ENCODE measurements around the gene C1QTNF4. TPM values are rescaled to one million over a fixed set of nuclear protein-coding genes. Genes with fewer than 3 reads are reported as not detected.

C1QTNF4 gene
- total RNA-seq, 1 experiment from 2014 or later: 5.7 TPM

DNA sequence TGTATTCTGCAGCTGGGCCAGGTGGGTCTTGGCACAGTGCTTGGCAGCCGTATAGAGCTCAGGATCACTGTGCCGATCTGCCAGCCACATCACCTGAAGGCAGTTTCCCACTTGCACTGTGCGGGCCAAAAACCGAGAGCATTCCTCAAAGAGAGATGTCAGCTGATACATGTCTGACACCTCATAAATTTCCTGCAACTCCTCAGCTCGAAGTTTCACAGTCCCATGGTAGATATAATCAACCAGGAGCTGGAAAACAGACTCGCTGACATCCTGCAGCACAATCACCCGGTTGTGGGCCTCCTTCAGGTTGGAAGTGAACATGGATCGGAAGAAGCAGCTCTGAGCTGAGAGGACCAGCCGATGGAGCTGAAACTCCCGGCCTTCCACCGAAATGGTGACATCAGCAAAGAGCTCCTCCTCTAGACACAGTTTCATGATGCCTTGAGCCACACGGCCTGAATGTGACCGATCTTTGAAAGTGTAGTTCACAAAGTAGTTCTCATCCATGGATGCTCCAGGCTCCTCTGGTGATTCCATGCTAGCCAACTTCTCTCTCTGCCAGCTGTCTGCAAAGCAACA is 16.7 kb downstream of the C1QTNF4 start:
- no peak overlapping the region for H3K27ac ChIP-seq (ENCODE audit: insufficient read length, low read depth, low read length)
- Mint-ChIP-seq H3K4me3 (peak overlapping the region; percentile 94 to 100), H3K9me3 (peaks cover 0 to 3% of the 10 kb centered on the region in 2 experiments; a peak in 2 of 5 replicates)

More for the DNA sequence above, 16.7 kb downstream of the C1QTNF4 start:
- Histone ChIP-seq H4K5ac (ENCODE audit: insufficient read length, low read depth, low read length) (peak overlapping the region; percentile 37), H2AK5ac (ENCODE audit: insufficient read length, low read length) (no peak overlapping the region), H2AFZ (ENCODE audit: low read length) (no peak overlapping the region), H2BK15ac (ENCODE audit: low read depth, low read length) (no peak overlapping the region), H3K79me1 (ENCODE audit: insufficient read depth, low read depth, low read length, poor library complexity, severe bottlenecking) (peaks cover 6% of the 10 kb centered on the region), H4K91ac (ENCODE audit: insufficient read length, low read depth, low read length) (no peak overlapping the region), H4K20me1 (ENCODE audit: control insufficient read depth, insufficient read depth, insufficient read length) (no peaks in the 10 kb centered on the region), H2BK12ac (ENCODE audit: insufficient read length, low read depth, low read length) (no peak overlapping the region), H3K23me2 (ENCODE audit: insufficient read length, low read depth, low read length, poor library complexity, severe bottlenecking) (peaks cover 4% of the 10 kb centered on the region), H3T11ph (ENCODE audit: low read length) (no peak overlapping the region), H2BK5ac (ENCODE audit: insufficient read length, low read length) (no peak overlapping the region), H3K9me3 (ENCODE audit: control insufficient read depth, low read depth, low read length) (no peaks in the 10 kb centered on the region), H3K4ac (ENCODE audit: low read depth, low read length) (no peak overlapping the region), H3K23ac (ENCODE audit: insufficient read length, low read depth, low read length) (no peak overlapping the region), H3K4me2 (ENCODE audit: insufficient read depth, insufficient read length, low read length) (peak overlapping the region; percentile 98), H2BK20ac (ENCODE audit: low read depth, low read length, poor library complexity, severe bottlenecking) (no peak overlapping the region), H3K56ac (ENCODE audit: insufficient read length, low read depth, low read length) (no peak overlapping the region), H3K18ac (ENCODE audit: insufficient read length, low read depth, low read length) (no peak overlapping the region), H2BK120ac (ENCODE audit: low read depth, low read length, poor library complexity, severe bottlenecking) (no peak overlapping the region), H3K79me2 (ENCODE audit: insufficient read depth, low read length) (peaks cover 7% of the 10 kb centered on the region; the same call in 1 of the 2 replicates), H3K27me3 (ENCODE audit: insufficient read depth, low read length) (no peaks in the 10 kb centered on the region), H4K8ac (replicated peaks; ENCODE audit: insufficient read length, low read depth, low read length) (peak overlapping the region; percentile 37), H3K4me1 (ENCODE audit: insufficient read depth, low read length) (peaks cover 5% of the 10 kb centered on the region), H3K9ac (ENCODE audit: extremely low read depth, insufficient read length, low read length) (no peak overlapping the region), H3K14ac (ENCODE audit: insufficient read depth, low read length) (peak overlapping the region; percentile 58; the same call in 1 of the 2 replicates)
- Mint-ChIP-seq H3K27me3 (ENCODE audit: low read depth) (no peaks in the 10 kb centered on the region), H3K27ac (peak overlapping the region in 1 of 3 experiments; percentile 100; a peak in 2 of 7 replicates), H3K36me3 (ENCODE audit: insufficient read depth in 1 of 3, low read depth in 3 of 3) (peaks cover 40 to 77% (median 71%) of the 10 kb centered on the region in 3 experiments), H3K4me1 (peaks cover 18 to 21% of the 10 kb centered on the region in 2 experiments)
- no peak for DNase-seq
- TF ChIP-seq, protein P1, sequence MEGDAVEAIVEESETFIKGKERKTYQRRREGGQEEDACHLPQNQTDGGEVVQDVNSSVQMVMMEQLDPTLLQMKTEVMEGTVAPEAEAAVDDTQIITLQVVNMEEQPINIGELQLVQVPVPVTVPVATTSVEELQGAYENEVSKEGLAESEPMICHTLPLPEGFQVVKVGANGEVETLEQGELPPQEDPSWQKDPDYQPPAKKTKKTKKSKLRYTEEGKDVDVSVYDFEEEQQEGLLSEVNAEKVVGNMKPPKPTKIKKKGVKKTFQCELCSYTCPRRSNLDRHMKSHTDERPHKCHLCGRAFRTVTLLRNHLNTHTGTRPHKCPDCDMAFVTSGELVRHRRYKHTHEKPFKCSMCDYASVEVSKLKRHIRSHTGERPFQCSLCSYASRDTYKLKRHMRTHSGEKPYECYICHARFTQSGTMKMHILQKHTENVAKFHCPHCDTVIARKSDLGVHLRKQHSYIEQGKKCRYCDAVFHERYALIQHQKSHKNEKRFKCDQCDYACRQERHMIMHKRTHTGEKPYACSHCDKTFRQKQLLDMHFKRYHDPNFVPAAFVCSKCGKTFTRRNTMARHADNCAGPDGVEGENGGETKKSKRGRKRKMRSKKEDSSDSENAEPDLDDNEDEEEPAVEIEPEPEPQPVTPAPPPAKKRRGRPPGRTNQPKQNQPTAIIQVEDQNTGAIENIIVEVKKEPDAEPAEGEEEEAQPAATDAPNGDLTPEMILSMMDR (conservative IDR thresholded peaks at IDR 0.05): no peak
- WGBS (ENCODE audit: extremely low coverage, insufficient read length, low lambda C conversion rate): no CpG with 5 or more reads among the region's 13 CpGs

All from H9 (cell line).